BJ (cell line): ENCODE results near the gene CCBE1. TPM values are rescaled to one million over a fixed set of nuclear protein-coding genes. Genes with fewer than 3 reads are reported as not detected.
"Not testable (repeated sequence)": the region's sequence is repeated elsewhere in the genome, so short reads cannot be mapped to it uniquely, and the experiment has no call there.

Source experiments
- CTCF ChIA-PET: fragments of 350-600 bp; formaldehyde crosslinking; extraction: SDS; loops from one replicate; lab custom pipeline; 2021; ENCODE audit warnings: antibody characterized with exemption, inconsistent platforms; lab: Yijun Ruan, JAX
- POLR2A ChIA-PET: fragments of 300-600 bp; sonication (Branson Sonifier 250); formaldehyde crosslinking; extraction: SDS; loops from one replicate; lab custom pipeline; 2021; ENCODE audit warnings: antibody characterized with exemption; lab: Charles Lee
- DNase-seq: peaks from one replicate; pipeline ENCODE4 v3.0.0-alpha.2; 2011; ENCODE audit warnings: low read depth
- H3K27me3 ChIP-seq: 2 replicates; pipeline ENCODE4 v1.6.0; 2011; ENCODE audit warnings: low read length; ENCODE audit not compliant: control insufficient read depth, insufficient read depth
- H3K36me3 ChIP-seq: 2 replicates; pipeline ENCODE4 v1.5.1; 2011; ENCODE audit warnings: low read length; ENCODE audit not compliant: control insufficient read depth, insufficient read depth
- H3K4me3 ChIP-seq: 2 replicates; pipeline ENCODE4 v1.5.1; 2011; ENCODE audit warnings: low read depth, mild to moderate bottlenecking, control low read depth, low read length
- CTCF ChIP-seq: IDR thresholded peaks from 2 replicates; pipeline ENCODE4 v1.5.1; 2011; ENCODE audit warnings: low read depth, mild to moderate bottlenecking, control low read depth, inconsistent platforms, low read length, moderate library complexity; ENCODE audit not compliant: insufficient read depth
- polyA plus RNA-seq: library from polyadenylated mRNA; depleted of rRNA; stranded (reverse); fragments of >200 nt; gene quantifications from 2 replicates; pipeline ENCODE4 v1.2.3, GENCODE V29; 2011

CCBE1 gene
- polyA plus RNA-seq, 1 experiment: 51.2 TPM

DNA sequence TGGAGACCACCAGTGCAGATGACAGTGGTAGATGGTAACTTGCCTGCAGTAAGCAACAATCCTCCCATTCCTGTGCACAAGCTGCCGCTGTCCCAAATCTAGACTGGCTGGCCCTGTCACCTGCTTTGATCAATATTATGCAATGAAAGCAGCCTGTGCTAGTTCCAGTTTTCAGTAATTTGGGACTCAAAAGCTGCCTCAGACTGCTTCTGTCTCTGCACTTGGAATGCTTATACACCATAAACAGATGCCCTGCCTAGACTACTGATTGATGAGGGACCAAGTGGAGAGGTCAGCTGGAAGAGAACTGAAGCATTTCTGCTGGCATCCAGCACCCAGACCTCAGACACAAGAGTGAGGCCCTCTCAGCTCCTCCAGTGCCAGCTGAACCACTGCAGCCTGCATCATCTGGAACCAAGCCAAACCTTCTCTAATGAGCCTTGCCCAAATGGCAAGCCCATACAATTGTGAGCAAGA is 24.9 kb downstream of the CCBE1 start:
- Histone ChIP-seq H3K27me3 (no peaks in the 10 kb centered on the region), H3K4me3 (no peak overlapping the region), H3K36me3 (no peaks in the 10 kb centered on the region)
- ChIA-PET CTCF (interaction anchor here (0.7 to 2.8 kb wide), 4 partner anchors 10 to 41 kb away, joined by 3 to 13 read pairs (median 6); partner anchors contain the start of gene CCBE1), POLR2A (interaction anchor here (0.6 kb wide), 1 partner anchor 10 kb away, joined by 5 read pairs; no protein-coding TSS in a partner anchor)
- no peak for DNase-seq
- TF ChIP-seq CTCF: no peak

GRCh38 chr18:59671551-59671950 is 25.7 kb downstream of the CCBE1 start:
- ChIA-PET CTCF (interaction anchor here (0.7 to 2.8 kb wide), 4 partner anchors 9 to 69 kb away, joined by 3 to 13 read pairs (median 4); partner anchors contain the start of gene CCBE1), POLR2A (interaction anchor here (0.6 kb wide), 1 partner anchor 10 kb away, joined by 5 read pairs; no protein-coding TSS in a partner anchor)
- TF ChIP-seq CTCF: no peak
- no peak for DNase-seq
- H3K36me3 ChIP-seq: no peaks in the 10 kb centered on the region
- H3K27me3 ChIP-seq: no peaks in the 10 kb centered on the region
- no peak overlapping the region for H3K4me3 ChIP-seq

DNA sequence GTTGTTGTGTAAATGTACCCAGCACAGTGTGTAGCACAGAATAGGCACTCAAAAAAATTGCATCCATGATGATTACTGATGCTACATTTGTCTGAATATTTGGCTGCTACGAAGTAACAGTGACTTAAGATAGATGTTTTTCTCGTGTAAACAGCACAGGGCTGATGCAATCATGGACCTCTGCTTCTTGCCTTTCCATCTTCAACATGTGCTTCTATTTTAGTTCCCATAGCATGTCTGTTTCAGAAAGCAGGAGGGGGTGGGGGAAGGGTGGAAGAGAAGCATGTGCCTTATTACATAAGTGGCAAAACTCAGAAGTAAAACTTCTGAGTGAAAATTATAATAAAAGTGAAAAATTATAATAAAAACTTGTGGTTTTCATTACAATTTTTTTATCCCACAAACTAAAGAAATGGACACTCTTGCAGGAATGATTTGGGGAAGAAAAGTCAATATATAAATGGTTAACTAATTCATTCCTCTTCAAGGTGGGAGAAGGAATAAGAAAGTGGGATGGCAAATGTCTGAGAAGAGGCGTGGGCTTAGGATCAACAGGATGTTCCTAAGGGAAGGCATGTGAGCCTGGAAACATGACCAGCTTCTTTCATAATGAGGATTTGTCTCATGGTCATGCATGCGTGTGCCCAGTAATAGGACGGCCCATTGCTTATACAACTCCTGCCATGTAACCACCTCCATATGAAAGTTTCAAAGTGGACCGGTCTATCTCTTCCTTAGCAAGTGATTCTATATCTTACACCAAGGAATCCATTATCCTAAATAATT is 27.2 kb downstream of the CCBE1 start:
- peak; percentile 69 for DNase-seq
- CTCF ChIA-PET: interaction anchor here (0.8 to 2.5 kb wide), 5 partner anchors 27 to 153 kb away, joined by 3 to 10 read pairs (median 4); partner anchors contain the start of gene CCBE1
- Histone ChIP-seq H3K4me3 (no peak overlapping the region), H3K27me3 (no peaks in the 10 kb centered on the region), H3K36me3 (no peaks in the 10 kb centered on the region)
- no peak for TF ChIP-seq CTCF
- POLR2A ChIA-PET: no interaction called here

- TF ChIP-seq CTCF: no peak
- H3K4me3 ChIP-seq: no peak overlapping the region
- ChIA-PET CTCF (interaction anchor here (0.9 kb wide), 1 partner anchor 67 kb away, joined by 3 read pairs; no protein-coding TSS in a partner anchor), POLR2A (no interaction called here)
- H3K27me3 ChIP-seq: no peaks in the 10 kb centered on the region
- H3K36me3 ChIP-seq: no peaks in the 10 kb centered on the region
- no peak for DNase-seq
Observed at GRCh38 chr18:59667488-59667887, 29.7 kb downstream of the CCBE1 start.

DNA sequence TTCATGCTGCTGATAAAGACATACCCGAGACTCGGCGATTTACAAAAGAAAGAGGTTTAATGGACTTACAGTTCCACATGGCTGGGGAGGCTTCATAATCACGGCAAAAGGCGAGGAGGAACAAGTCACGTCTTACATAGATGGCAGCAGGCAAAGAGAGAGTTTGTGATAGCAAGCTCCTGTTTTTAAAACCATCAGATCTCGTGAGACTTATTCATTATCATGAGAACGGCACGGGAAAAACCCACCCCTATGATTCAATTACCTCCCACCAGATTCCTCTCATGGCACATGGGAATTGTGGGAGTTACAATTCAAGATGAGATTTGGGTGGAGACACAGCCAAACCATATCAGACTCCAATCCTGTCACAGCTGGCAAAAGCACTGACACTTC is 31.2 kb downstream of the CCBE1 start:
- POLR2A ChIA-PET, DNase-seq, H3K4me3 ChIP-seq, H3K27me3 ChIP-seq, H3K36me3 ChIP-seq: not testable (repeated sequence)
- CTCF ChIA-PET: interaction anchor here (1.5 to 3.0 kb wide), 2 partner anchors 17 to 31 kb away, joined by 3 to 16 read pairs; partner anchors contain the start of gene CCBE1
